ENCODE results near the gene TSHB. TPM values are rescaled to one million over a fixed set of nuclear protein-coding genes. Genes with fewer than 3 reads are reported as not detected.

The TSHB gene
- total RNA-seq (not detected), polyA plus RNA-seq (not detected)
- long read RNA-seq, donor 1 = 0 reads
- long read RNA-seq, donor 2 = 0 reads
- long read RNA-seq, donor 3 = 0 reads
- long read RNA-seq, donor 4 = 0 reads
- long read RNA-seq, donor 5 = 0 reads

DNA sequence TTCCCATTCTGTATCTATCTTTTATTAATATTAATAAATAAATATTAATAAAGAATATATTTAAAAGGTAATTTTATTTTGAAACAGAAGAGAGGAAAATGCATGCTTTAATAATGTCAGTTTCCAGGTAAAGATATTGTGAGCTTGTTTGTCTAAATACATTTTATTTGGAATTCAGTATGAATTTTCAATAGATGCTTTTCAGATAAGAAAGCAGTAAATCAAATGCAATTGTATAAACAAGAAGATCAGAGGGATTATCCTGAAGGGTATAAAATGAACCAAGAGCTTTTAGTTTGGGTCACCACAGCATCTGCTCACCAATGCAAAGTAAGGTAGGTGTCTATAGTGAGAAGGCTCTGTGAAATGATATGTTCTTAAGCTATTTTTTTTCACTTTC is at the start of gene TSHB:
TSS of gene TSHB (plus strand) at position 301 of the 400 bp plus-strand sequence. CDS start 3,537 bp downstream, outside the sequence.
- ATAC-seq (ENCODE audit: insufficient read depth, low FRiP score) (no peak), DNase-seq (no peak)
- Histone ChIP-seq H3K9ac (ENCODE audit: insufficient read depth in 1 of 2, low read length in 2 of 2) (no peak within 1 kb of the TSS), H3K27ac (ENCODE audit: low read depth in 1 of 2, low read length in 1 of 2) (no peak within 1 kb of the TSS), H3K4me3 (no peak within 1 kb of the TSS), H3K9me3 (ENCODE audit: control insufficient read depth in 4 of 4, insufficient read depth in 3 of 4, low read length in 3 of 4) (no peaks in the 10 kb centered on the region), H3K27me3 (ENCODE audit: control insufficient read depth in 3 of 3, insufficient read depth in 3 of 3, low read length in 2 of 3) (no peaks in the 10 kb centered on the region), H3K4me1 (ENCODE audit: control insufficient read depth in 5 of 5, insufficient read depth in 5 of 5, low read length in 5 of 5) (no peaks in the 10 kb centered on the region), H3K36me3 (ENCODE audit: control insufficient read depth in 4 of 4, insufficient read depth in 4 of 4, low read length in 4 of 4) (no peaks in the 10 kb centered on the region)
- TF ChIP-seq, protein P1, sequence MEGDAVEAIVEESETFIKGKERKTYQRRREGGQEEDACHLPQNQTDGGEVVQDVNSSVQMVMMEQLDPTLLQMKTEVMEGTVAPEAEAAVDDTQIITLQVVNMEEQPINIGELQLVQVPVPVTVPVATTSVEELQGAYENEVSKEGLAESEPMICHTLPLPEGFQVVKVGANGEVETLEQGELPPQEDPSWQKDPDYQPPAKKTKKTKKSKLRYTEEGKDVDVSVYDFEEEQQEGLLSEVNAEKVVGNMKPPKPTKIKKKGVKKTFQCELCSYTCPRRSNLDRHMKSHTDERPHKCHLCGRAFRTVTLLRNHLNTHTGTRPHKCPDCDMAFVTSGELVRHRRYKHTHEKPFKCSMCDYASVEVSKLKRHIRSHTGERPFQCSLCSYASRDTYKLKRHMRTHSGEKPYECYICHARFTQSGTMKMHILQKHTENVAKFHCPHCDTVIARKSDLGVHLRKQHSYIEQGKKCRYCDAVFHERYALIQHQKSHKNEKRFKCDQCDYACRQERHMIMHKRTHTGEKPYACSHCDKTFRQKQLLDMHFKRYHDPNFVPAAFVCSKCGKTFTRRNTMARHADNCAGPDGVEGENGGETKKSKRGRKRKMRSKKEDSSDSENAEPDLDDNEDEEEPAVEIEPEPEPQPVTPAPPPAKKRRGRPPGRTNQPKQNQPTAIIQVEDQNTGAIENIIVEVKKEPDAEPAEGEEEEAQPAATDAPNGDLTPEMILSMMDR (IDR thresholded peaks at IDR 0.05; ENCODE audit: control extremely low read depth, extremely low read depth) = no peak

DNA sequence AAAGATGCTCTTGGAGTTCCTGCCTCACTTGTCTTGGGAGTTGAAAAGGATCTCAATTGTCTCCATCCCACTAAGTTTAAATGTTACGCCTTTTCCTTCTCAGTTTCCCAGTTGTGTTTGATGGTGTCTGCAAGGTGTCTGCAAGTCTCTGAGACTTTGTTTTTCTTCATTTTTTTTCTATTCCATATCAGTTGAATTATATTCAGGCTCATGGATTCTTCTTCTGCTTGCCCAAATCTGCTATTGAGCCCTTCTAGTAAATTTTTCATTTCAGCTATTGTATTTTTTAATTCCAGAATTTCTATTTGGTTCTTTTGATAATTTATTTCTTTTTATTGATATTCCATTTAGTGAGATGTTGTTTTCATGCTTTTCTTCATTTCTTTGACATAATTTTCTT is 47.4 kb upstream of the TSHB start:
- ATAC-seq (ENCODE audit: insufficient read depth, low FRiP score) (no peak), DNase-seq (no peak)
- WGBS, 2 donors = 43 to 52% methylated on average over 1 of the region's 1 CpG
- Histone ChIP-seq H3K4me3 (no peak overlapping the region), H3K27ac (ENCODE audit: low read depth in 1 of 2, low read length in 1 of 2) (no peak overlapping the region), H3K9ac (ENCODE audit: insufficient read depth in 1 of 2, low read length in 2 of 2) (no peak overlapping the region), H3K36me3 (ENCODE audit: control insufficient read depth in 4 of 4, insufficient read depth in 4 of 4, low read length in 4 of 4) (no peaks in the 10 kb centered on the region), H3K9me3 (ENCODE audit: control insufficient read depth in 4 of 4, insufficient read depth in 3 of 4, low read length in 3 of 4) (peaks cover 0 to 11% (median 2%) of the 10 kb centered on the region in 4 donors), H3K4me1 (ENCODE audit: control insufficient read depth in 5 of 5, insufficient read depth in 5 of 5, low read length in 5 of 5) (no peaks in the 10 kb centered on the region), H3K27me3 (ENCODE audit: control insufficient read depth in 3 of 3, insufficient read depth in 3 of 3, low read length in 2 of 3) (no peaks in the 10 kb centered on the region)
- TF ChIP-seq, protein P1 (IDR thresholded peaks at IDR 0.05; ENCODE audit: control extremely low read depth, extremely low read depth) = no peak

DNA sequence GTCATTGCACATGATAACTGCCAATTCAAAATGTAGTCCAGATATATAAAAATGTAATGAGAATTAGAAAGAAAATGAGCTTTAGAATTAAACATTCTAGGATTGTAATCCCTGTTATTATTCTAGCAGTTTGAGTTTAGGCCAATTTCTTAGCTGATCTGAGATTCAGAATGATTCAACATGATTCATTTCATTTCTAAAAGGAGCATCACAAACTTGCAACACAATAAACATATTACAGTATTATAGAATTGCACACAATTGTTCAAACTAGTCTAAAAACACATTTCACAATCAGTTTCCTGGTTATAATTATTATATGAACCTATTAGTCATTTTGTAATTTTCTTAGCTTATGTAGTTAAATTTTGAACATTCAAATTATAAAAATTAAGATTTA is 43.3 kb upstream of the TSHB start:
- TF ChIP-seq, protein P1 (IDR thresholded peaks at IDR 0.05; ENCODE audit: control extremely low read depth, extremely low read depth) = no peak
- no peaks in the 10 kb centered on the region for H3K36me3 ChIP-seq (ENCODE audit: control insufficient read depth in 4 of 4, insufficient read depth in 4 of 4, low read length in 4 of 4)
- DNase-seq (no peak), ATAC-seq (ENCODE audit: insufficient read depth, low FRiP score) (no peak)
- no peak overlapping the region for H3K27ac ChIP-seq (ENCODE audit: low read depth in 1 of 2, low read length in 1 of 2)
- peaks cover 0 to 17% (median 6%) of the 10 kb centered on the region in 4 donors for H3K9me3 ChIP-seq (ENCODE audit: control insufficient read depth in 4 of 4, insufficient read depth in 3 of 4, low read length in 3 of 4)
- no peak overlapping the region for H3K9ac ChIP-seq (ENCODE audit: insufficient read depth in 1 of 2, low read length in 2 of 2)
- H3K4me1 ChIP-seq (ENCODE audit: control insufficient read depth in 5 of 5, insufficient read depth in 5 of 5, low read length in 5 of 5) = no peaks in the 10 kb centered on the region
- H3K27me3 ChIP-seq (ENCODE audit: control insufficient read depth in 3 of 3, insufficient read depth in 3 of 3, low read length in 2 of 3) = no peaks in the 10 kb centered on the region
- no peak overlapping the region for H3K4me3 ChIP-seq

DNA sequence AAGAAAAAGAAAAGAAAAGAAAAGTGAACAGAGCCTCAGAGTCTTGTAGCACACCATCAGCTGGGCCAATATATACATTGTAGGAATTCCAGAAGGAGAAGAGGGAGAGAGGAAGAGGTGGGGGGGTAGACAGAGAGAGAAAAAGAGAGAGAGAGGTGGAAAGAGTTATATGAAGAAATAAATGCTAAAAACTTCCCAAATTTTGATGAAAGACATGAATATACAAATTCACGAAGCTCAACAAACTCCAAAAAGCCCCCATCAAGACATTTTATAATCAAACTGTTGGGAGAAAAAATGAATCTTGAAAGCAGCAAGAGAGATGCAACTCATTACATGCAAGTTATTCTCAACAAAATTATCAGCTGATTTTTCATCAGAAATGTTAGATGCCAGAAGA is 41.5 kb upstream of the TSHB start:
- Histone ChIP-seq H3K27ac (ENCODE audit: low read depth in 1 of 2, low read length in 1 of 2) (no peak overlapping the region), H3K27me3 (ENCODE audit: control insufficient read depth in 3 of 3, insufficient read depth in 3 of 3, low read length in 2 of 3) (no peaks in the 10 kb centered on the region), H3K9ac (ENCODE audit: insufficient read depth in 1 of 2, low read length in 2 of 2) (no peak overlapping the region), H3K36me3 (ENCODE audit: control insufficient read depth in 4 of 4, insufficient read depth in 4 of 4, low read length in 4 of 4) (no peaks in the 10 kb centered on the region), H3K9me3 (ENCODE audit: control insufficient read depth in 4 of 4, insufficient read depth in 3 of 4, low read length in 3 of 4) (peaks cover 0 to 8% (median 4%) of the 10 kb centered on the region in 4 donors), H3K4me3 (no peak overlapping the region), H3K4me1 (ENCODE audit: control insufficient read depth in 5 of 5, insufficient read depth in 5 of 5, low read length in 5 of 5) (no peaks in the 10 kb centered on the region)
- TF ChIP-seq, protein P1 (IDR thresholded peaks at IDR 0.05; ENCODE audit: control extremely low read depth, extremely low read depth) = no peak
- no peak for DNase-seq
- 86 to 90% methylated on average over 1 of the region's 1 CpG for WGBS, 2 donors
- ATAC-seq (ENCODE audit: insufficient read depth, low FRiP score) = no peak

Measured in lung (tissue), 16 donors.